HG02852 (cell line): Measurements from ENCODE around the gene BRI3BP.
A peak's percentile ranks its signal among the peaks of the same experiment; 100 is the strongest.

ENCODE experiments used
- ATAC-seq: cut with Tn5 transposase; IDR thresholded peaks from one replicate; pipeline ENCODE4 v1.9.1; 2021; ENCODE audit warnings: mild to moderate bottlenecking, moderate library complexity; ENCODE audit not compliant: unreplicated experiment

BRI3BP gene, protein sequence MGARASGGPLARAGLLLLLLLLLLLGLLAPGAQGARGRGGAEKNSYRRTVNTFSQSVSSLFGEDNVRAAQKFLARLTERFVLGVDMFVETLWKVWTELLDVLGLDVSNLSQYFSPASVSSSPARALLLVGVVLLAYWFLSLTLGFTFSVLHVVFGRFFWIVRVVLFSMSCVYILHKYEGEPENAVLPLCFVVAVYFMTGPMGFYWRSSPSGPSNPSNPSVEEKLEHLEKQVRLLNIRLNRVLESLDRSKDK

DNA sequence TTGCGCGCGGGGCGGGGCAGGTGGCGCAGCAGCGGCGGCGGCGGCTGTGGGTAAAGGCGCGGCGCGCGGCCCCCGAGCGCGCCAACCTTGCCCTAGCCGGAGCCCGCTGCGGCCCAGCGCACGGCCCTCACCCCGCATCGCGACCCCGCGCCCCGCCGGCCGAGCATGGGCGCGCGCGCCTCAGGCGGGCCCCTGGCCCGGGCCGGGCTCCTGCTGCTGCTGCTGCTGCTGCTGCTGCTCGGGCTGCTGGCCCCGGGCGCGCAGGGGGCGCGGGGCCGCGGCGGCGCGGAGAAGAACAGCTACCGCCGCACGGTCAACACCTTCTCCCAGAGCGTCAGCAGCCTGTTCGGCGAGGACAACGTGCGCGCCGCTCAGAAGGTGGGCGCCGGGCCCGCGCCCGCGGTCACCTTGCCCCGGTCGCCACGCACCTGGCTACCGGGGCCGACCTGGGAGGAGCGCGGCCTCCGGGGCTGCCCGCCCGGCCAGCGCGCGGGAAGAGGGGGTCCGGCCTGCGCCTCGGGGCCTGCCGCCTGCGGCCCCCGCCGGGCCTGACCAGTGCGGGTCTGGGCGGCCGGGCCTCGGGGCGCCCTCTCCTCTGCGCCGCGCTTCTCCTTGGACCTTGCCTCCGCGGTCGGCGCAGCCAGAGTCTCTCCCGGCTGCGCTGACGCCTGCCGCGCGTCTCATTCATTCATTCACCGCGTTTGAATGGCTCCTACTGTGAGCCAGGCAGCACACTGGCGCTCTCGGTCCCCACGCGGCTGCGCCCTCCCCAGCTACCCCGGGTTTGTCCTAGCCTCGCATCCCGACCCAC is at the start of gene BRI3BP:
Gene BRI3BP (plus strand): TSS at position 20 of the 811 bp plus-strand sequence. CDS start 146 bp downstream, at position 166.
- ATAC-seq, result peak; percentile 44

DNA sequence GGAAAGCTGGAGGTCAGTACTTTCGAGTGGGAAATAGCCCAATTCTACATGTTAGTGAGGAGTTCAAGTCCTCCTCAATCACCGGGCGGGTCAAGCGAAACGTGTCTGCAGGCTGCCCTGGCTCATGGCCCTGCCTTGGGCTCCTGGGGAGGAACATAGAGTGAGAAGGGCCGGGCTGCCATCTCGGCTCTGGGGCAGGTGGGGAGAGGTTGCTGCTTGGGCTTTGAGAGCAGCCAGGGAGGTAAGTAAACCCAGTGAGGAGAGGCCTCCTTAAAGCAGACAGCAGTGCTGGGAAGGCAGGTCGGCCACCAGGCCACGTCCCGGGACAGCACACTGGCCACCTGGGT is 47.0 kb upstream of the BRI3BP start:
- no peak for ATAC-seq

DNA sequence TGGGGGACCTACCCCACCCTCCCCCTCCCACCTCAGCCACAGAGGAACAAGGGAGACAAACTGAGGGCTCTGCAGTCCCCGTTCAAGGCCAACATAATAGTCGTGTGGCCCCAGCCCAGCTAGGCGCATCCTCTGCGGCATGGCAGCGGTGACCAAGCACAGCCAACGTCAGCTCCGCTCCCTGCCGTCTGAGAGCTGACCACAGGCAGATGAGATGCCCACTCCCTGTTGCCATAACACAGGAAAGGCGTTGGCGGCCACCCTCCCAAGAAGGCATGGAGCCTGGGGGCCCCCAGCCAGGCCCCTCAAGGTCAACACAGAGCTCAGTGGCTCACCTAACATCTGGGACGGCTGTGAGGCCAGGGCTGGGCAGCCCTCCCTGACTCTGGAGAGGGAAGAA is 46.4 kb upstream of the BRI3BP start:
- no peak for ATAC-seq

DNA sequence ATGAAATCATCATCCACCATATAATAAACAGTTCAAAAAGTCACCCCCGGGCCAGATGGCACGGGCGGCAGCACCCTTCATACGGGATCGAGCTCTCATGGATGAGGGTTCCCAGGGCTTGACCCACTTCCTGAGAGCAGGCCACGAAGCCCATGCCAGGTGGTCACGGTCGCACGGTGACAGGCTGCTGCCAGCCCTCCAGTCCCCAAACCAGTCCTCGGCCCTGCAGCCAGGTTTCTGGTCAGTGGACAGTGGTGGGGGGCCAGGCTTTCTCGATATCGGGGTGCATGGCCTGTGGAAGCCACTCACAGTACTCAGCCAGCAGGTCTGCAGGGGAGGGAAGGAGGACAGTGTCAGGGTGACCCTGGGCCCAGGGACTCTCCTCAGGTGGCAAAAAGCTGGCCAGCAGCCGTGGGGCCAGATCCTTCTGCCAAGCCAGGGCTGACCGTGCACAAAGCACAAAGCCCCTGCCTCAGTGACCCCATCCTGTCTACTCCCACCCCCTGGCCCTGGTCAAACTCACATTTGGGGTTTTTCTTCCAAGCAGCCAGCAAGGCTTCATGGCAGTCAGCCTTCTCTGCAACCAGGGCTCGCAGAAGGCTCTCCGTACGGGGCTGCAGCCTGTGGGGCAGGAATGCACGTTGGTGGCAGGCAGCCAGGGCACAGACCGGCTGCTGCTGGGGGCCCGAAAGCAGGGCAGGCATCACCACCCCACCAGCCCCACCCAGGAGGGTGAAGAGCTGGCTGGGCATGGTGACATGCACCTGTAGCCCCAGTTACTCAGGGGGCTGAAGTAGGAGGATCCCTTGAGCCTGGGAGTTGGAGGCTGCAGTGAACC is 45.7 kb upstream of the BRI3BP start:
- ATAC-seq, result no peak

DNA sequence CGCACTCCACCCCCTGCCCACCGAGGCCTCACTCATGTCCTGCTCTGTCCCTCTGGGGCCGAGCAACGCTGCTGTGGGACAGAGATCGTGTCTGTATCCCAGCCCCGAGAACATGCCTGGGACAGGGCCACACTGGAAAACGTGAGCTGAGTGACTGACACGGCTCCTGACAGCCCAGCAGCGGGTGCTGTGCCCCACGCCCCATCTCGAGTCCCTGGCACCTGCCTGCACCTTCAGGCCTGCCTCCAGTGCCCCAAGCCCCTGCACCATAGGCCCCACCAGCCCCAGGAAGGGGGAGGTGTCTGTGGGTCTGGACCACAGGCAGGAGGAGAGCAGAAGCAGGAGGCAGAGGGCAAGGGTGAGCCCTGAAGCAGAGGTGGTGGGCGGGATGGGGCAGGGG is 44.4 kb upstream of the BRI3BP start:
- no peak for ATAC-seq

DNA sequence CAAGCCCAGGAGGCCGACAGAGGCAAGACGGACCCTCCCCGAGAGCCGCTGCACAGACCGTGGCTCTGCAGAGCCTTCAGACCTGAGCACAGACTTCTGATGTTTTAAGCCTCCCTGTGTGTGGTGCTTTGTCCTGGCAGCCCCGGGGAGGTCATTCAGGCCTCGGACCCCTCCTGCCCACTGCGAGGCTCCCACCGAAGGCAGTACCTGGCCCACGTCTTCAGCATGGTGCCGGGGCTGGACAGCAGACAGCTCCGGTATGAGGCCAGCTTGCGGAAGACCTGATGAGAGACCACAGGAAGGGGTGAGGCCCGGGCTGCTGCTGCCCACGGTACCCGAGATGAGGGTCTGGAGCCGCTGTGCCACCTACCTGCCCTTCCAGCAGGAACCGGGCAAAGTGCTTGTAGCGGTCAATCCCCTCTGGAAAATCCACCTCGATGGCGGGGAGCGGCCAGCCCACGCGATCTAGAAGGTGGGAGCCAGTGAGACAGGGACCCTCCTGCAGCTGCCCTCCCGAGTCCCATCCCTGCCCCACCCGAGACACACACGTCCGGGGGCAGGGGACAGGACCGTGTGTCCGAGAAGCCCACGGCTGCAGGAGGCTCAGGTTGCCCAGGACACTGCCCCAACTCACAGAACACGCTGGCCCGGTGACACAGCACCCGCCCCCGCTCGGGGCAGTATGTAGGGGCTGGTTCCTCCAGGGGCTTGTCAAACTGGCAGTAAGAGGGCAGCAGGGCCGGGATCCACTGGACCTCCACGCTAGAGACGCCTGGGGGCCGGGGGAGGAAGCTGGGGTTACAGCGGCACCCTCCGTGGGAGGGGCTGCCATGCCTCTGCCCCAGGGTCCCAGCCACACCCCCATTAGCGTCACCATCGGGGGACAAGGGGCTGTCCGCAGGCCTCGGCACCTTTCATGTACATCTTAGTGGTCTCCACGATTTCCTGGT is 43.4 kb upstream of the BRI3BP start:
- ATAC-seq, result no peak

DNA sequence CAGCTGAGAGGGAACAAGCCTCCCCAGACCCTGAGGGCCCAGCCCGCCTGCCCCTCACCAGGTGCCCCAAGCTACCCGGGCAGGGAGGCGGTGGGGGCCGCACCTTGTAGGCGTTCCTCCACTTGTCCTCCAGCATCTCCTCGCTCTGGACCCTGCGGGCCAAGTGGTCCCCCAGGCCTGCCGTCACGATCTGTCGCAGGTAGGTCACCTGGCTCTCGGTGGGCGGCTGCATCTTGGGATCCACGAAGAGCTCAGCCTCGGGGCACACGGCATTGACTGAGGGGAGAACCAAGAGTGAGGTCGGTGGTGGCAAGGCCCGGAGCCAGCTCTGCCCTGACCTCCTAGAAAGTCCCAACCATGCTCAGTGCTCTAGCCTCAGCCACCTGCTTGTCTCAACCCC is 41.1 kb upstream of the BRI3BP start:
- no peak for ATAC-seq

DNA sequence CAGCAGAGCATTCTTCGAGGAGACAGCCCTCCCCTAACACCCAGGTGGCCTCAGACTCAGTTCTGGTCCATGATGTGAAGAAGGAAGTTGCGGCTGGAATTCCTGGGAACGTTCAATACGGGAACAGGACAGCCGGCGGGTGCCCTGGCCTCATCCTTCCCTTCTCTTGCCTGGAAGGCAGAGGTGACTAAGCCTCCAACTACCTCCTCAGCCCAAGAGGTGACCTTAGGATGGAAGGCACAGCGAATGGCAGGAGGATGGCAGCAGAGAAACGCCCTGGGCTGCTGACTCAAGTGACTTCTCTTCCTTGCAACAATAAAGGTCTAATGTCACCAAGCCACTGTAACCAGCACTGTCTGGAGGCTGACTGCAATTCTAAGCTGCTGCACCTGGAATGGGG is 40.6 kb upstream of the BRI3BP start:
- no peak for ATAC-seq

DNA sequence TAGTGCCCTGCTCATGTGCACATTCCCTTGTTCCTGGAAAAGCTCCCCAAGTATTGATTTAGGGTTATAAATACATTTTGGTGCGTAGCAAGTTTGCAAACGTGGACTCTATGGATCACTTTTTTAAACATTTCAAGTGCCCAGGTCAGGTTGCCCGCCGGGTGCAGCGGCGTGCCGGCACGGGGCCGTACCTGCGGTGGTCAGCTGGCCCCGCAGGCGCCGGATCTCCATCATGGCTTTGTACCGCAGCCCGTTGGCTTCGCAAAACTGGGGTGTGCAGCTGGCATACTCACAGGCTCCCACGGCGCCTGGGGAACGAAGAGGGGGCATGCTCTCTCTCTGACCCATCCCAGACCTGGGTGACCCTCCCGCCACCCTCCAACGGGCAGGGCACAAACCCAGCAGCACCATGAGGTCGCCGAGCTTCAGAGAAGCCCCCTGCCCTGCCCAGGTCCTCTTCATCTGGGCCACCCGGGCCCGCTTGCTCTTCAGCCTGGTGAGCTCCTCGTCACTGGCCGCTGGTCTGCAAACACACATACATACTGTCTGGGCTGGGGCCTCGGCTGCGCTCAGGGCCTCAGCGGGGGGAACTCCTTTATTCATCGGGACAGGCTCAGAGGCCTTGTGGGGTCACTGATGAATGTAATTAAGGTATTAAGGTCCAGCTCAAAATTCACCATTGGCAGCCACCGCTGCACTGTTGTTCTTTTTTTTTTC is 39.6 kb upstream of the BRI3BP start:
- no peak for ATAC-seq

DNA sequence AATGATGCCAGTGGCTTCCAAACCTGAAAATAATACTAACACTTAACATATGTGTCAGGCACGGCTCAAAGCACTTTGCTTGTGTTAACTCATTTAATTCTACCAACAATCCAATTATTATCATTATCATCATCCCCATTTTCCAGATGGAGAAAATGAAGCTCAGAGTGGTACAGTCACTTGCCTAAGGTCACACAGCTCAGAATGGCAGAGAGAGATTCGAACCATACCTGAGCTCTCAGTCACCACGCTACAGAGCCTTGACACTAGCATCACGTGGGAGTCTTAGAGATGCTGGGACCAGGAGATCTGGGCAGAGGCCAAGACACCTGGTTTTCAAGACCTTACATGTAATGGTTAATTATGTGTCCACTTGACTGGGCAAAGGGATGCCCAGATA is 38.7 kb upstream of the BRI3BP start:
- ATAC-seq, result no peak

DNA sequence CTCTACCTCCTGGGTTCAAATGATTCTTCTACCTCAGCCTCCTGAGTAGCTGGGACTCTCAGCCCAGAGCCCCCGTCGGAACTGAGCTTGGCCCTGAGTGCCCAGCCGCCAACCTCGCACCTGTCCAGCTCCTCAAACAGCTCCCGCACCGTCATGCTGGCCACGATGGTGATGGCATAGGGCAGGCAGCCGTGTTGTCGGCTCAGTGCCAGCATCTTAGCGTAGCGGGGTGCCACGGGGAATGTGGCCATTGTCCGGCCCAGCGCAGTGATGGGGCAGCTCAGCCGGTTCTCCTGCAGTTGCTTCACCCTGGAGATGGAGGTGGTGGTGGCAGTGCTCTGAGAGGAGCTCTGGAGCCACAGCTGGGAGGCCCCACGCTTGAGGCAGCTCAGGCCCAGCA is 36.9 kb upstream of the BRI3BP start:
- no peak for ATAC-seq

DNA sequence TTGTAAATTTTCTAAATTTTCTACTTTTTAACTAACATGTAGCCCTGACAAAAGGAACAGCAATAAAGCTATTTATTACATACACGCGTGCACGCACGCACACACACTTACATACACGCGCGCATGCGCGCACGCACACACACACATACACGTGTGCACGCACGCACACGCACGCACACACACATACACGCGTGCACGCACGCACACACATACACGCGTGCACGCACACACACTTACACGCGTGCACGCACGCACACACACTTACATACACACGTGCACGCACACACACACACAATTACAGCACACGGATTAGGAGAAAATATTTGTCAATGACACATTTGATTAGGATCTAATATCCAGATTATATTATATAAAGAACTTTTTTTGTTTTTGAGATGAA is 32.4 kb upstream of the BRI3BP start:
- ATAC-seq, result no peak

DNA sequence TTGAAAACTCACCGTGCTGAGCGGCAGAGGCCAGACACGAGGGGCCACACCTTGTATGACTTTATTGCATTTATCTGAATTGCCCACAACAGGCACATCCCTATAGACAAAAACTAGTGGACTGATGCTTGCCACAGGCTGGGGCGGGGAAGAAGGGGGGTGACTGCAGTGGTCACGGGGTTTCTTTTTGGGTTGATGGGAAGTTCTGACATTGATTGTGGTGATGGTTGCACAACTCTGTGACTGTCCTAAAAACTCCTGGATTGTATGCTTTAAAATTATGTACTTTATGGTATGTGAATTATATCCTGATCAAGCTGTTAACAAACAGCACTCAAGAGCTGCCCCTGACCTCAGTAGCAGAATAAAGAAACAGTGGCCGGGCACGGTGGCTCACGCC is 30.2 kb upstream of the BRI3BP start:
- ATAC-seq, result no peak

DNA sequence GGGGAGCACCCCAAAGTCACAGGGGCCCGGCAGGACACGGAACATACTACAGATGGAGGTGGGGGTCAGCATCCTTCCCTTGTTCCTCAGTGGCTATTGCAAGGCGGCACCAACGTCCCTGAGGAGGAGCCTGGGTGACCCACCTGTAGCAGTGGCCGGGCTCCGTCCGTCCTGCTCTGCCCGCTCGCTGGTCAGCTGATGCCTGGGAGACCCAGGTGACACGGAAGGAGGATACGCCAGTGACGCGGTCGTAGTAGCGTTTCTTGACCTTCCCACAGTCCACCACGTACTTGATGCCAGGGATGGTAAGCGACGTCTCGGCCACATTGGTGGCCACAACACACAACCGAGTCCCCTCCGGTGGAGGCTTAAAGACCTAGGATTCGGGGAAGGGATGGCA is 29.2 kb upstream of the BRI3BP start:
- no peak for ATAC-seq

DNA sequence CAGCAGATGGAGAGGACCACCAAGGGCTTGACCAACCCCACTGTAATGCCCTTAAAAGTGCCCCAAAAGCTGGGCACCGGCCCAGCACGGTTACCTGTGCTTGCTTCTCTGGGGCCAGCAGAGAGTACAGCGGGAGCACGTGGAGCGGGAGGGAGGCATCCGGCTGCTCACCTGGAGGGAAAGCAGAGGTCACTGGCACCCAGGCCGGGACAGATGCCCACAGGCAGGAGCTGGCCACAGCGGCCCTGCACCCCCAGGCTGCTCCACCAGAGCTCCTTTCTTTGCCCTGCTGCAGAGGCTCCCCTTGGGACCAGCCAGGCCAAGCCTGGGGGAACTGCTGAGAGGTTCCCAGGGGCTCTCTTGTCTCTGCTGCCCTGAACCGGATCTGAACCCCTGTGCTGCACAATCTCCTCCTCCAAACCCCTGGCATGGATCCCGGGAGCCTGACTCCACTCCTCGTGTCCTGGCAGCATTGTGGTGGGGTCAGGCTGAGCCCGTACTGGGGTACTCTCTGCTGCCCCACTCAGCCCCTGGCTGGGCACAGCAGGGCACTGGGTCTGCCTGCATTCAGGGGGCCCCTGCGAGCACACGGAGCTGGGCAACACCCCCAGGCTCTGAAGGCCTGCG is 28.5 kb upstream of the BRI3BP start:
- no peak for ATAC-seq

DNA sequence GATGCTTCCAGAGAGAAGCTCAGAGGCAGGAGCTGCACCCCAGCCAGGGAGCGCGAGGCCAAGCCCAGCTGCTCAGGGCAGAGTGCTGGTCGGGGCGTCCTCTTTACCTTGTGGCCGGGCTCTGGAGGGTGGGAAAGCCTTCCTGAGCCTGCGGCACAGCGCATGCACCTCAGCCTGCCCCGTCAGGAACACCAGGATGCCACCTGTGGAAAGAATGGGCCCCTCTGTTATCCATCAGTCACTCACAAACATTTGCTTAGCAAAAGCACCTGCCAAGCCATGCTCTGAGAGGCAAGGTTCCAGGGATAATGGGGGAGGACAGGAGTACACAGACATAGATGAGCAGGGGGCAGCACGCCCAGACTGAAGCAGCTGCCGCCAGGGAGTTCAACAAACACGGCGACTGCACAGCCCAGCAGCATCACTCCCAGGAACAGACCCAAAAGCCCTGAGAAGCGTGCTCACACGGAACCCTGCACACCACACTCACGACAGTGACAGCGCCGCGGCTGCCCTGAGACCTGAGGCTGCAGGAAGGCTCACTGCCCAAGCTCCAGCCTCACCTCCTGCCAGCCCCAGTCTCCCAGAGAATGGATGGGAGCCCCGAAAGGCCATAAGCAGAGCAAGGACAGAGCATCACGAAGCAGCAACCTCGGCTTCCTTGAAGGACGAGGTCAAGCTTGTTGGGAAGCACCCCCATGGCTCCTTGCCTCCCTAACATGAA is 26.3 kb upstream of the BRI3BP start:
- no peak for ATAC-seq

DNA sequence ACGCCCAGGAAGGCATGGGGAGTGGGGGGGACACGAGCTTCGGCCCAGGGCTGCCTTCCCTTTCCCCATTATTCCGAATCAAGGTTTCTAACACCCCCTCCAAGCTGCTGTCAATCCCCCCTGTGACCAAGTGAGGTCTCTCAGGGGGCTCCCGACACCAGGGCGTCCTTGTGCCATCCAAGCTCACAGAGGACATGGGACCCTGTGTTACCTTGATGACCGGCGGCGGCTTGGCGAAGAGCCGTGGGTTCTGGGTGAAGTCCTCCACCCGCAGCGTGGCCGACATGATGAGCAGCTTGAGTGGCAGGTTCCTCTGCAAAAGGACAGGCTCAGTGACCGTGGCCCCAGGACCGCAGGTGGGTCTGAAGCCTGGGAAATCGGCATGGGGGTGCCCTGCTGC is 24.8 kb upstream of the BRI3BP start:
- no peak for ATAC-seq

DNA sequence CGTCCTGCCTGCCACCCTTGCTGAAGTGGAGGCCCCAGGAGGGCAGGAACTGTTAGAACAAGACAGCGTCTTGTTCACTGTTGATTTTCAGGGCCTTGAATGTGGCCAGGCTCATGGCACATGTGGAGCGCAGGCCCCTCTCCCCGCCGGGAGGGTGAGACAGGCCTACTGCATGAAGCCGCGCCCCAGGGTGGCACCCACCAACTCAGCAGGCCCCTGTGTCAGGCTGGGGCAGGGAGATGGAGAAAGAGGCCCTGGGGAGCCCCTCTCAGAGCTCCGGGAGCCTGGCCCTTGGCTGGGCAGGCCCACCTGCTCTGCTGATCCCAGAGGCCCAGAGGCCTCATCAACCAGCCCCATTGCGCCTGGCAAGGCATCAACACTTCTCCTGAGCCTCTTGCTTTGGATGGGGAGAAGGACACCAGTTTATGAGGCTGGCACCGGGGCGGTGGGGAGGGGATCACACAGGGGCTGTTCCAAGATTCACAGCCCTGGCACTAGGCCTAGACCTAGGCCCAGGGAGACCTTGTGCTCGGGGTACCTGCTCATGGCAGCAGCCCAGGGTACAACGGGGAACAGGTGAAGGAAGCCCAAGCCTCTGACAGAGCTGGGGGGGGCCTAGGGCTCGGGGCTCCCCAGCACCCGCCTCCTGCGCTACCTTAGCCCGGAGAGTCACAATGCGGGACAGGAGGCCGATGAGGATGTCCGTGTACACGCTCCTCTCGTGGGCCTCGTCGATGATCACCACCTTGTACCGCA is 22.6 kb upstream of the BRI3BP start:
- ATAC-seq, result no peak
